Measurements from ENCODE around the gene P3H3. TPM values are rescaled to one million over a fixed set of nuclear protein-coding genes. Genes with fewer than 3 reads are reported as not detected.

Gene P3H3
- polyA plus RNA-seq, 2 of the 4 experiments (the other 2 are of a cell fraction), result 8.6 to 21.9 TPM

DNA sequence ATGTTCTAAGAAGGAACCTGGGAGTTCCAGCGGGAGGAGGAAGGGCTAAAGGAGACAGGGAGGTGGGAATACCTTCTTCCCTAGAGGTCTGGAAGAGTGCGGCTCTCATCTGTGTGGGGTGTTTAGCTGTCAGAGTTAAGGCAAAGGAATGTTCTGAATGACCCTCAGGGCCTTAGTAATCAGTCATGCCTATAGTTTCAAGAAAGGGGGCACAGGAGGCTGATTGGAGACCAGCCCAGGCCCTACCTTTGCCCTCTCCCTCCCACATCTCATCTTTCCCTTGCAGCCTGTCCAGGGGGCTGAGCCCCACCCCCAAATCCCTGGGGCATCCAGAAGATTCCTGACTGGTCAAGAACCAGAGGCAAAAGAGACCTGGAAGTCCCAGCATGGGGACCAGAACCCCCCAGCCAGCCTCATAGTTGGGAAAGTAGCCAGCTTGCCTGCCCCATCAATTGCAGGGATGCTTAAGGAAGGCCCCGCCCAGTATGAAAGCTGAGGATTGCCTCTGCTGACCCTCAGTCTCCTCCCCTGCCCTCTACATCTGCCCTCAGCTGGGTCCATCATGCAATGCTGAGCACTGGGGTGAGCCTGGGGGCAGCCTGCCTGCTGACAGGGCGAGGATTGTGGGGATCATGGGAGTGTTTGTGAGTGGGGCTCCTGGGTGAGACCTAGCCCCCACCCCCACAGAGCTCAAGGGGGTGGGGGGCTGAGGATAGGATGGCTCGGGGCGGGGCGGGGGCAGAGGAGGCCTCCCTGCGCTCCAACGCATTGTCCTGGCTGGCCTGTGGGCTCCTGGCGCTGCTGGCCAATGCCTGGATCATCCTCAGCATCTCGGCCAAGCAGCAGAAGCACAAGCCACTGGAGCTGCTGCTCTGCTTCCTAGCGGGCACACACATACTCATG is 4.8 kb upstream of the P3H3 start (continued):
- no peak for TF ChIP-seq MAFK (IDR thresholded peaks at IDR 0.05; ENCODE audit: partially characterized antibody)
- TF ChIP-seq, protein P1, sequence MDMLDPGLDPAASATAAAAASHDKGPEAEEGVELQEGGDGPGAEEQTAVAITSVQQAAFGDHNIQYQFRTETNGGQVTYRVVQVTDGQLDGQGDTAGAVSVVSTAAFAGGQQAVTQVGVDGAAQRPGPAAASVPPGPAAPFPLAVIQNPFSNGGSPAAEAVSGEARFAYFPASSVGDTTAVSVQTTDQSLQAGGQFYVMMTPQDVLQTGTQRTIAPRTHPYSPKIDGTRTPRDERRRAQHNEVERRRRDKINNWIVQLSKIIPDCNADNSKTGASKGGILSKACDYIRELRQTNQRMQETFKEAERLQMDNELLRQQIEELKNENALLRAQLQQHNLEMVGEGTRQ (IDR thresholded peaks at IDR 0.05), result no peak

DNA sequence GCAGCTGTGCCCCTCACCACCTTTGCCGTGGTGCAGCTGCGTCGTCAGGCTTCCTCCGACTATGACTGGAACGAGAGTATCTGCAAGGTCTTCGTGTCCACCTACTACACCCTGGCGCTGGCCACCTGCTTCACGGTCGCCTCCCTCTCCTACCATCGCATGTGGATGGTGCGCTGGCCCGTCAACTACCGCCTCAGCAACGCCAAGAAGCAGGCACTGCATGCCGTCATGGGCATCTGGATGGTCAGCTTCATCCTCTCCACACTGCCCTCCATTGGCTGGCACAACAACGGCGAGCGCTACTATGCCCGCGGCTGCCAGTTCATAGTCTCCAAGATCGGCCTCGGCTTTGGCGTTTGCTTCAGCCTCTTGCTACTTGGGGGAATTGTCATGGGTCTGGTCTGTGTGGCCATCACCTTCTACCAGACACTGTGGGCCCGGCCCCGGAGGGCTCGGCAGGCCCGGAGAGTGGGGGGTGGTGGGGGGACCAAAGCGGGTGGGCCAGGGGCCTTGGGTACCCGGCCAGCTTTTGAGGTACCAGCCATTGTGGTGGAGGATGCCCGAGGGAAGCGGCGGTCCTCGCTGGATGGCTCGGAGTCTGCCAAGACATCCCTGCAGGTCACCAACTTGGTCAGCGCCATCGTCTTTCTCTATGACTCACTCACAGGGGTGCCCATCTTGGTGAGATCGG is 4.0 kb upstream of the P3H3 start:
- ChIA-PET POLR2A (interaction anchor here (1.0 to 1.4 kb wide), 3 partner anchors 58 to 71 kb away, joined by 4 to 5 read pairs (median 4); partner anchors contain the start of genes MLF2 and PTMS), CTCF (interaction anchor here (0.7 to 29.8 kb wide), 22 partner anchors 11 to 274 kb away, joined by 3 to 306 read pairs (median 10); partner anchors contain the start of genes CD4, CDCA3, GNB3 and LAG3)
- Histone ChIP-seq H3K4me1 (peaks cover 26% of the 10 kb centered on the region), H3K4me2 (no peak overlapping the region), H3K4me3 (no peak overlapping the region), H3K27ac (no peak overlapping the region), H3K9me3 (no peaks in the 10 kb centered on the region)
- FAIRE-seq (no peak), DNase-seq (ENCODE audit: low read depth in 1 of 2, low spot score in 1 of 2) (no peak), ATAC-seq (no peak)
- TF ChIP-seq RFX5 (IDR thresholded peaks at IDR 0.05), result no peak
- 87% methylated on average over 33 of the region's 37 CpGs for WGBS (ENCODE audit: missing lambda C conversion rate)

DNA sequence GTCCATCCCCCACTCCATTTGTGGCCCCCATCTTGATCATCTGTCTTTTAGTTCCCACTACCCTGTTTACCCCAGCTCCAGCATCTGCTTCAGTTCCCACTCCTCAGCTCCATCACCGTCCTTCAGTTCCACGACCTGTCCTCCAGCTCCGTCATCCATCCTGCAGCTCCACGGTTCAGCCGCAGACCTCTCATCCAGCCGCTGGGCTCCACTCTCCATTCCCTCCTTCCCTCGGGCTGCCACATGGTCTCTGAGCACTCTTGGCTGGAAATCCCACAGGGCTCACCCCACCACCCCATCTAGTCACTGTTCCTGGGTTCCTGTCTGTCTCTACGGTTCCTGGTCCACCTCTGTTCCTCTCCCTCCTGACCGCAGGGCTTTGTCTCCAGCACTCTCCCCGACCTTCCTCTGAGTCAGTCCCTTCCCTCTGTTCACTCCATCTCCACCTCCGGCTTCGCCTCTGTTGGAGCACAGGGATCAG is 3.3 kb upstream of the P3H3 start:
- TF ChIP-seq CHD2 (IDR thresholded peaks at IDR 0.05; ENCODE audit: low read length, partially characterized antibody) (no peak), HOXB13 (CRISPR knock-in tag; IDR thresholded peaks at IDR 0.05; ENCODE audit: low read depth) (no peak)
- CTCF ChIA-PET, result interaction anchor here (0.5 to 29.8 kb wide), 41 partner anchors 10 to 587 kb away, joined by 3 to 306 read pairs (median 7); partner anchors contain the start of genes CD4, CDCA3, COPS7A and GNB3
- peak in 1 of 2 experiments; percentile 3; a peak in 3 of 6 replicates for ATAC-seq
- Histone ChIP-seq H3K27ac (peak overlapping the region in 1 of 2 experiments; percentile 39; a peak in 3 of 6 replicates), H3K4me3 (no peak overlapping the region), H3K9me3 (no peaks in the 10 kb centered on the region), H3K4me2 (peak overlapping the region; percentile 69), H3K4me1 (peaks cover 31% of the 10 kb centered on the region)
- DNase-seq (ENCODE audit: low read depth in 1 of 2, low spot score in 1 of 2), result no peak
- POLR2A ChIA-PET, result interaction anchor here (1.0 to 1.1 kb wide), 2 partner anchors 59 to 72 kb away, joined by 4 to 5 read pairs; partner anchors contain the start of genes MLF2 and PTMS
- 75% methylated on average over 12 of the region's 12 CpGs for WGBS (ENCODE audit: missing lambda C conversion rate)
- FAIRE-seq, result no peak

DNA sequence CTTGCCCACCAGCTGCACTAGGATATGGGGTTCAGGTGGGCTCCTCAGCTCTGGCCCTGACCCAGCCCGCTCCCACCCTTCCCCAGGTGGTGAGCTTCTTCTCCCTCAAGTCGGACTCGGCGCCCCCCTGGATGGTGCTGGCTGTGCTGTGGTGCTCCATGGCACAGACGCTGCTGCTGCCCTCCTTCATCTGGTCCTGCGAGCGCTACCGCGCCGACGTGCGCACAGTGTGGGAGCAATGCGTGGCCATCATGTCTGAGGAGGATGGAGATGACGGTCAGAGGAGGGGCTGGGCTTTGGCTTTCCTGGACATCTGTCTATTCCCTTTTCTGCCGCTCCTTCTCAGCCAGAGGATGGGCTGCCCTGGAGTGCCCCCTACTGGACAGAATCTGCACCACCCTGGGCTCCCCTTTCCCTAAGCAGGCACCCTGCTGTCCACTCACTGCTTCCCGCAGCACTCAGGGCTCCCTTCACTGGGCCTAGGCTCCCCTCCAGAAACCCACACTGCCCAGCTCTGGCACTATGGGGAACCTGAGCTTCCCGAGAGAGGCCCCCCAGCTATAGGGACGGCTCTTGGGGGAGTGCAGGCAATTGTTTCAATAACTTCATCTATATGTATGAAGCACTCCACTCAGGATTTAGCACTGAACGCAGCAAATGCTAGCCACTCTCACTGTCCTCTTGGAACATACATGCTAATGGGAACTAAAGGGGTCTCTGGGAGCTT is 2.6 kb upstream of the P3H3 start:
- H3K4me2 ChIP-seq, result peak overlapping the region; percentile 69
- 18% methylated on average over 18 of the region's 19 CpGs for WGBS (ENCODE audit: missing lambda C conversion rate)

More for the DNA sequence above, 2.6 kb upstream of the P3H3 start:
- H3K4me1 ChIP-seq, result peaks cover 31% of the 10 kb centered on the region
- CTCF ChIA-PET, result interaction anchor here (0.5 to 29.8 kb wide), 58 partner anchors 9 to 588 kb away, joined by 3 to 306 read pairs (median 5); partner anchors contain the start of genes CD4, CDCA3, COPS7A and GNB3
- H3K9me3 ChIP-seq, result no peaks in the 10 kb centered on the region
- no peak for FAIRE-seq
- peak overlapping the region in 1 of 2 experiments; percentile 39; a peak in 3 of 6 replicates for H3K27ac ChIP-seq
- no peak overlapping the region for H3K4me3 ChIP-seq
- DNase-seq (ENCODE audit: low read depth in 1 of 2, low spot score in 1 of 2), result peak; percentile 87 to 95
- TF ChIP-seq, protein P2, sequence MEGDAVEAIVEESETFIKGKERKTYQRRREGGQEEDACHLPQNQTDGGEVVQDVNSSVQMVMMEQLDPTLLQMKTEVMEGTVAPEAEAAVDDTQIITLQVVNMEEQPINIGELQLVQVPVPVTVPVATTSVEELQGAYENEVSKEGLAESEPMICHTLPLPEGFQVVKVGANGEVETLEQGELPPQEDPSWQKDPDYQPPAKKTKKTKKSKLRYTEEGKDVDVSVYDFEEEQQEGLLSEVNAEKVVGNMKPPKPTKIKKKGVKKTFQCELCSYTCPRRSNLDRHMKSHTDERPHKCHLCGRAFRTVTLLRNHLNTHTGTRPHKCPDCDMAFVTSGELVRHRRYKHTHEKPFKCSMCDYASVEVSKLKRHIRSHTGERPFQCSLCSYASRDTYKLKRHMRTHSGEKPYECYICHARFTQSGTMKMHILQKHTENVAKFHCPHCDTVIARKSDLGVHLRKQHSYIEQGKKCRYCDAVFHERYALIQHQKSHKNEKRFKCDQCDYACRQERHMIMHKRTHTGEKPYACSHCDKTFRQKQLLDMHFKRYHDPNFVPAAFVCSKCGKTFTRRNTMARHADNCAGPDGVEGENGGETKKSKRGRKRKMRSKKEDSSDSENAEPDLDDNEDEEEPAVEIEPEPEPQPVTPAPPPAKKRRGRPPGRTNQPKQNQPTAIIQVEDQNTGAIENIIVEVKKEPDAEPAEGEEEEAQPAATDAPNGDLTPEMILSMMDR (IDR thresholded peaks at IDR 0.05), result peak; percentile 92
- no peak for TF ChIP-seq RNF2 (IDR thresholded peaks at IDR 0.05; ENCODE audit: borderline replicate concordance, low read depth)
- TF ChIP-seq RAD21 (conservative IDR thresholded peaks at IDR 0.05 in 1 of 2, IDR thresholded peaks at IDR 0.05 in 1 of 2), result peak; percentile 91 to 94
- TF ChIP-seq SMC3 (IDR thresholded peaks at IDR 0.05), result peak; percentile 76
- TF ChIP-seq ZSCAN20 (CRISPR knock-in tag; IDR thresholded peaks at IDR 0.05), result no peak
- ATAC-seq, result peak; percentile 40 to 78
- POLR2A ChIA-PET, result interaction anchor here (1.0 to 1.1 kb wide), 2 partner anchors 59 to 72 kb away, joined by 4 to 5 read pairs; partner anchors contain the start of genes MLF2 and PTMS

Measured in A549 (cell line).